Heart left ventricle (tissue), 16 donors: ENCODE results near the gene ARHGAP26. TPM values are rescaled to one million over a fixed set of nuclear protein-coding genes. Genes with fewer than 3 reads are reported as not detected.
A peak's percentile ranks its signal among the peaks of the same experiment; 100 is the strongest.

Experiments
- ATAC-seq, 4 donors: fragments of 200-7000 bp; cut with Tn5 transposase; one replicate each; pipeline ENCODE4 v1.9.1; 2020 to 2022; ENCODE audit warnings: moderate library complexity in 4 of 4, mild to moderate bottlenecking in 3 of 4, moderate number of reproducible peaks in 1 of 4
- DNase-seq, 5 donors: peaks; one replicate each; pipeline ENCODE4 v3.0.0-alpha.2; 2020
- H3K27ac ChIP-seq, 12 donors: fragments of 200-600 bp; sonication (generic) in 4 of 12; one replicate each; pipeline versions ENCODE4 v1.5.0 to v1.8.0; 2016 to 2022; ENCODE audit warnings: mild to moderate bottlenecking in 2 of 12
- H3K27me3 ChIP-seq, 9 donors: fragments of 200-600 bp; sonication (generic) in 2 of 9; one replicate each; pipeline versions ENCODE4 v1.5.1 to v1.8.0; 2016 to 2022; ENCODE audit warnings: mild to moderate bottlenecking in 3 of 9
- H3K36me3 ChIP-seq, 9 donors: fragments of 200-600 bp; sonication (generic) in 2 of 9; one replicate each; pipeline versions ENCODE4 v1.5.0 to v1.8.0; 2018 to 2022; ENCODE audit warnings: mild to moderate bottlenecking in 2 of 9
- H3K4me1 ChIP-seq, 12 donors: fragments of 200-600 bp; sonication (generic) in 4 of 12; one replicate each; pipeline versions ENCODE4 v1.5.0 to v1.8.0; 2016 to 2022; ENCODE audit warnings: mild to moderate bottlenecking in 3 of 12
- H3K4me3 ChIP-seq, 12 donors: fragments of 200-600 bp; sonication (generic) in 4 of 12; one replicate each; pipeline versions ENCODE4 v1.5.0 to v1.8.0; 2017 to 2022; ENCODE audit warnings: mild to moderate bottlenecking in 9 of 12, moderate library complexity in 4 of 12
- H3K9me3 ChIP-seq, 12 donors: fragments of 200-600 bp; sonication (generic) in 4 of 12; one replicate each; pipeline versions ENCODE4 v1.5.0 to v1.8.0; 2016 to 2022; ENCODE audit warnings: mild to moderate bottlenecking in 1 of 12
- CTCF ChIP-seq, 12 donors: fragments of 200-600 bp; sonication (generic) in 4 of 12; IDR thresholded peaks; one replicate each; pipeline versions ENCODE4 v1.5.0 to v1.8.0; 2018 to 2022; ENCODE audit warnings: antibody characterized with exemption in 12 of 12, mild to moderate bottlenecking in 5 of 12
- POLR2A ChIP-seq, 2 donors: fragments of 450-650 bp; IDR thresholded peaks; one replicate each; pipeline ENCODE4 v1.6.1; 2017; ENCODE audit warnings: antibody characterized with exemption in 2 of 2, mild to moderate bottlenecking in 2 of 2, moderate library complexity in 2 of 2
- WGBS, 4 donors: extraction: QIAGEN DNeasy Blood & Tissue Kit in 2 of 4; methylation state at CpG; one replicate each; pipeline versions ENCODE4 v1.1.5 to v1.1.7; 2013 to 2018; 5-methylcytosine and 5-hydroxymethylcytosine counted together
- intact Hi-C, 10 donors: fragments of 100-400 bp; cut with DNase I; formaldehyde crosslinking; loops; one replicate each; pipeline versions ENCODE4 v1.11.1 to v1.14.2; 2022
- polyA plus RNA-seq, 2 donors: library from polyadenylated mRNA; stranded (reverse); fragments of 200-250 nt; gene quantifications; one replicate each; pipeline ENCODE4 v1.2.3, GENCODE V29; 2013
- total RNA-seq, 9 donors: library from RNA; depleted of rRNA in 2 of 9; stranded (reverse); fragments of >200 nt in 2 of 9; fragmentation: NEBNext Ultra II Directional in 3 of 9; extraction: Animal tissue kit (Norgen Biotek cat#: 25700) in 3 of 9; gene quantifications; one replicate each; pipeline versions ENCODE4 v1.1.0 to v1.2.4, GENCODE V29; 2016 to 2023
- donor health status: ischemic (EF 13 %, LVEDD 7.1; RV severe dilation, severe dysfunction).
- donor health status: healthy with polysubstance abuse.
- donor health status: DM: no; HTN: yes; CAD: no.
- donor health status: DM: no; HTN: no; CAD: no.
- donor health status: ischemic (EF 25% LVEDD 6.9; RV normal size, moderate dysfunction).
- donor health status: ischemic (EF 25% LVEDD 5.7; RV mildly dilated, moderate dysfunction).
- donor health status: healthy.
- donor health status: DM: yes; HTN: yes; CAD: no.
- donor health status: ischemic (EF 35%, LVEDD 5.7; RV mildly dilated, moderate dysfunction).
- donor health status: nonischemic (EF 11% LVEDD 7.7; RV severe dilation, severe dysfunction).
- donor health status: DM: yes; HTN: yes; CAD: no.
- donor health status: PGD.
- donor health status: ischemic (EF 29% LVEDD 5.4; RV normal size, mild dysfunction).
- donor health status: nonischemic (EF 23%, LVEDD 6.1; RV moderate dilation, normal function).

Gene ARHGAP26
- total and polyA plus RNA-seq, 11 donors = 11.9 to 52.1 (median 33.7) TPM

DNA sequence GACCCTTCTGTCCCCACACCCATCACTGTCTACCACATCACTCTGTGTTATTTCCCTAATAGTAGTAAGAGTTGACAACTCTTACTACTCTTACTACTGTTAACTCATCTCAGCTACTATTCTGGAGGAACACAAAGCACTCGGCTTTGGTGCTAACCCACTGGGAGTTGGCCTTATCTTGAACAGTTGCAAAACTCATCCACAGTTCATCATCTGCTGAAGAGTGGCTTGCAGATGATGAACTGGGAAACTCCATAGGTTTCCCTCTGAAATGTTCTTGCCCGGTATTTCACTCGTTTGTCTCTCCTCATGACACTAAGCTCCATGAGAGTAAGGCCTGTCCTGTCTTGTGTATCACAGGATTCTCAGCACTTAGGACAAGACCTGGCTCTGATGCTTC, 411.9 kb downstream of the ARHGAP26 start:
- 83 to 86% (median 84%) methylated on average over 3 of the region's 3 CpGs for WGBS, 4 donors
- intact Hi-C loops = no loop called here
- Histone ChIP-seq H3K9me3 (no peaks in the 10 kb centered on the region), H3K27me3 (no peaks in the 10 kb centered on the region), H3K4me1 (peaks cover 0 to 73% (median 38%) of the 10 kb centered on the region in 12 donors), H3K4me3 (no peak overlapping the region), H3K27ac (no peak overlapping the region), H3K36me3 (peaks cover 0 to 11% (median 0%) of the 10 kb centered on the region in 9 donors)
- DNase-seq (no peak), ATAC-seq (no peak)
- no peak for TF ChIP-seq POLR2A (IDR thresholded peaks at IDR 0.05)
- no peak for TF ChIP-seq CTCF (IDR thresholded peaks at IDR 0.05)

DNA sequence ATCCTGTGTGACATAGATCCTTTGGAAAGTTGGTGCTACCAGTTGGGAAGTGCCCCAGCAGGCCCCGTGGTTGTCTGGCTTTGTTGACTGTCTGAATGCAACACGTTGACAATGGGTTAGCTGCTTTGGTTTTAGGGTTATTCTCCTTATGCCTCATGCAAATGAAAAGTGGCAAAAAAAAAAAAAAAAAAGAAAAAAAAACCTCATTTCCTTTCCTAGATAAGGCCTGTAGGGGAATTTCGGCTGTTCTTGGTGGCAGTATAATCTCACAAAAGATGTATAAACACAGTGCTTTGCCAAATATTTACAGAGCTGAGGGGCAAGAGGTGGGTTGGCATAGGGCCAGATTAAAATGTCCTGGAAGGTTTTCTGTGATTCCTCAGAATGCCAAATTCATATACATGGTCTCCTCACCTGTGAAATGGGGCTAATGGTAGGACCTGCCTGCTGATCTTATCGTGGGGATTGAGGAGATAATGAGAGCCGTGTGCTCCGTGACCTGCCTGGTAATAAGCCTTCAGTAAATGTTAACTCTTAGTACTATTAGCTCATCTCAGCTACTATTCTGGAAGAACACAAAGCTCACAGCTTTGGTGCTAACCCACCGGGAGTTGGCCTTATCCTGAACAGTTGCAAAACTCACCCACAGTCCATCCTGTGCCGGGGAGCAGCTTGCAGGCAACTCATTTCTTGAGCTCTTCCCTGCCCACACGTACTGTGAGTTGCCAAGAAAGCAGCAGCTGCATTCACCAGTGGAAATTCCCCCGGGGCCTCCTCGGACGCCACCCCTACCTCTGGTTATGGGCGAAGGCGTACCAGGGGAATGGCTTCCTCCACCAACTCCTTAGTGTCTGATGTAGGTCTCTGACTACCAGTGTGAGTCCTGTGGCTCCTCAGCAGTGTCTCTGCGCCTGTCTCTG, 413.0 kb downstream of the ARHGAP26 start:
- WGBS, 4 donors = 65 to 70% (median 67%) methylated on average over 15 of the region's 15 CpGs
- peak in 3 of 4 donors; percentile 46 to 83 (median 79) for ATAC-seq
- intact Hi-C loops = no loop called here

DNA sequence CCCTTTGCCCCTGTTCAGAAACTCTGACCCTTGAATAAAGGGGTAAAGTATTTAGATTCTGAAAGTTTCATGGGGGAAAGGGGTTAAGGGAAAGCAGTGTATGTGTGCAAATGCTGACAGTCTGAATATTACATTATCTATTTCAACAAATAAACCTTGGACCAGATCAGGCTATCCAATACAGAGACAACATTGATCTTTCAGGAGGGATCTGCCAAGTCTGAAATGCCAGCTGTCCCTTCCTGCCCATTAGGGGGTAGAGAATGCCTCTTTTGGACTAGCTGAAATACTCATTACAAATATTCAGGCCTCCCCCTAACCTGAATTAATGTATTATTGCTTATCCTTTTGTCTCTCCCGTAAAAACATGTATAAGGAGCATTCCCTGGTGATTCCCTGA, 413.8 kb downstream of the ARHGAP26 start:
- Histone ChIP-seq H3K9me3 (no peaks in the 10 kb centered on the region), H3K4me1 (peaks cover 0 to 67% (median 38%) of the 10 kb centered on the region in 12 donors), H3K36me3 (peaks cover 0 to 2% (median 0%) of the 10 kb centered on the region in 9 donors), H3K4me3 (no peak overlapping the region), H3K27me3 (no peaks in the 10 kb centered on the region), H3K27ac (peak overlapping the region in 1 of 12 donors; percentile 18)
- ATAC-seq (no peak), DNase-seq (no peak)
- WGBS, 4 donors = 66 to 100% (median 95%) methylated on average over 1 of the region's 1 CpG
- TF ChIP-seq POLR2A (IDR thresholded peaks at IDR 0.05) (no peak), CTCF (IDR thresholded peaks at IDR 0.05) (no peak)
- intact Hi-C loops = no loop called here

More for the DNA sequence above, 413.0 kb downstream of the ARHGAP26 start:
- Histone ChIP-seq H3K36me3 (peaks cover 0 to 6% (median 0%) of the 10 kb centered on the region in 9 donors), H3K9me3 (no peaks in the 10 kb centered on the region), H3K4me3 (no peak overlapping the region), H3K27ac (peak overlapping the region in 1 of 12 donors; percentile 18), H3K27me3 (no peaks in the 10 kb centered on the region), H3K4me1 (peaks cover 0 to 68% (median 38%) of the 10 kb centered on the region in 12 donors)
- DNase-seq = peak in 4 of 5 donors; percentile 35 to 64 (median 47)
- TF ChIP-seq CTCF (IDR thresholded peaks at IDR 0.05) = no peak
- no peak for TF ChIP-seq POLR2A (IDR thresholded peaks at IDR 0.05)

- DNase-seq (no peak), ATAC-seq (no peak)
- peaks cover 0 to 15% (median 6%) of the 10 kb centered on the region in 12 donors for H3K9me3 ChIP-seq
- H3K36me3 ChIP-seq = peaks cover 0 to 5% (median 0%) of the 10 kb centered on the region in 9 donors
- H3K27me3 ChIP-seq = no peaks in the 10 kb centered on the region
- H3K4me1 ChIP-seq = peaks cover 0 to 63% (median 29%) of the 10 kb centered on the region in 12 donors
- no peak overlapping the region for H3K27ac ChIP-seq
- no peak for TF ChIP-seq POLR2A (IDR thresholded peaks at IDR 0.05)
- no peak for TF ChIP-seq CTCF (IDR thresholded peaks at IDR 0.05)
- intact Hi-C loops = no loop called here
- no peak overlapping the region for H3K4me3 ChIP-seq
These were observed 416.4 kb downstream of the ARHGAP26 start for GRCh38 chr5:143186623-143187022.
